CMK (cell line): ENCODE data around the gene EVI5L.

Source experiments
- DNase-seq: peaks from one replicate; pipeline ENCODE4 v3.0.0-alpha.2; 2010; ENCODE audit warnings: low read depth

Gene EVI5L

GRCh38 chr19:7860714-7861618 is 30.9 kb downstream of the EVI5L start:
- no peak for DNase-seq

DNA sequence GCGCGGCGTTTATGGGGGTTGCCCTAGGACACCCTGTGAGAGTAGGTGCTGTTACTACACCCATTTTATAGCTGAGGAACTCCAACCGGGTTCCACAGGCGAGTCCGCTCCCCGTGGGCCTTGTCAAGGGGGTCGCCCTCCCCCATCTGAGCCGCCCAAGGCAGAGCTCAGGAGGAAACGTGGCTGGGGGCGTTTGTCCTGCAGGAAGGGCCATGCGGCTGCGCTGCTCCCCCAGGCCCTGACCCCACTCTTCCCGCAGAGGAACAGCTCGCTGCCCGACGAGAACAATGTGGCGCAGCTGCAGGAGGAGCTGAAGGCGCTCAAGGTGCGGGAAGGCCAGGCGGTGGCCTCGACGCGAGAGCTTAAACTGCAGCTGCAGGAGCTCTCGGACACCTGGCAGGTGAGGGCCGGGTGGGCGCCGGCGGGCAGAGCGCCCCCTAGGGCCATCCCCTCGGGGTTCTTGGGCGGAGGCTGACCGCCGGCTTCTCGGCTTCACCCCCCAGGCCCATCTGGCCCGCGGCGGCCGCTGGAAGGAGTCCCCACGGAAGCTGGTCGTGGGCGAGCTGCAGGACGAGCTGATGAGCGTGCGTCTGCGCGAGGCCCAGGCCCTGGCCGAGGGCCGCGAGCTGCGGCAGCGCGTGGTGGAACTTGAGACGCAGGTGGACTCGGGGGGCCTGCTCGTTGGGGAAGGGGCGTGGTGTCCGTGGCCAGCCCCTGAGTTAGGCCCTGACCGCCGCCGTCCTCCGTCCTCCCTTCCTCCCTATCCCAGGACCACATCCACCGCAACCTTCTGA is 31.8 kb downstream of the EVI5L start:
- DNase-seq, result no peak

DNA sequence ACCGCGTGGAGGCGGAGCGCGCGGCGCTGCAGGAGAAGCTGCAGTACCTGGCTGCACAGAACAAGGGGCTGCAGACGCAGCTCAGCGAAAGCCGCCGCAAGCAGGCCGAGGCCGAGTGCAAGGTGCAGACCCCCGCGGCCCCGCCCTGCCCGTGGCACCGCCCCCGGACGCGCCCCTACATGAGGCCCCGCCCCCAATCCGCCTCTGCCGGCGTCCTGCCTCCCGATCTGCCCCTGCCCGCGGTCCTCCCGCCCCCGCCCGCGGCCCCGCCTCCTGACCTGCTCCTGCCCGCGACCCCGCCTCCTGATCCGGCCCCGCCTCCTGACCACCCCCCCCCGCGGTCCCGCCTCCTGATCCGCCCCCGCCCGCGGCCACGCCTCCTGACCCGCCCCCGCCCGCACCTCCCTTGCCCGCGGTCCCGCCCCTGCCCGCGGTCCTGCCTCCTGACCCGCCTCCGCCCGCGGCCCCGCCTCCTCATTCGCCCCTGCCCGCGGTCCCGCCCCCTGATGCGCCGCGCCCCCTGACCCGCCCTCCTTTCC is 32.5 kb downstream of the EVI5L start:
- peak; percentile 75 for DNase-seq

DNA sequence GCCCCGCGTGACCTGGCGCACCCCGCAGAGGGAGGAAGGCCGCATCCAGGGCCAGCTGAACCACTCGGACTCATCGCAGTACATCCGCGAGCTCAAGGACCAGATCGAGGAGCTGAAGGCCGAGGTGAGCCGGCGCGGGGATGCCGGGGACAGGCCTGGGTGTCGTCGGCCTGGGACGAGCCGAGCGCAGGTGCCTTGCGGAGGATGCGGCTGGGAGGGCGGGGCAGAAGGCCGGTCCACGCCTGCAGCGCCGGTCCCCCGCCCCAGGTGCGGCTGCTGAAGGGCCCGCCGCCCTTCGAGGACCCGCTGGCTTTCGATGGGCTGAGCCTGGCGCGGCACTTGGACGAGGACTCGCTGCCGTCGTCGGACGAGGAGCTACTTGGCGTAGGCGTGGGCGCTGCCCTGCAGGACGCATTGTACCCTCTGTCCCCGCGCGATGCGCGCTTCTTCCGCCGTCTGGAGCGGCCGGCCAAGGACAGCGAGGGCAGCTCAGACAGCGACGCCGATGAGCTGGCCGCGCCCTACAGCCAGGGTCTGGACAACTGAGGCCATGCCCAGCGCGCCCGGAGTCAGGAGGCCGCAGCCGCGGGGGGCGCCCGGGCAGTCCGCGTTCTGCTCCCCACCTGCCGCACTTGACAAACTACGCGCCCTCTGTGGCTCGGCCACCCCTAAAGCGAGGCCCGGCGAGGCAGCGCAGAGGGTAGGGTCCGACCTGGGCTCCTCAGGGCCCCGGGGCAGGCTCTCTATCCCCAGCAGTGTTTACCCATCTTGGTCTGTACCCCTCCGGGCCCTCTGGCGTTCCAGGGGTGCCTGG is 33.3 kb downstream of the EVI5L start:
- no peak for DNase-seq

- DNase-seq, result no peak
These were observed 34.1 kb downstream of the EVI5L start for GRCh38 chr19:7863971-7864689.

GRCh38 chr19:7864690-7865074 is 34.7 kb downstream of the EVI5L start:
- DNase-seq, result no peak

DNA sequence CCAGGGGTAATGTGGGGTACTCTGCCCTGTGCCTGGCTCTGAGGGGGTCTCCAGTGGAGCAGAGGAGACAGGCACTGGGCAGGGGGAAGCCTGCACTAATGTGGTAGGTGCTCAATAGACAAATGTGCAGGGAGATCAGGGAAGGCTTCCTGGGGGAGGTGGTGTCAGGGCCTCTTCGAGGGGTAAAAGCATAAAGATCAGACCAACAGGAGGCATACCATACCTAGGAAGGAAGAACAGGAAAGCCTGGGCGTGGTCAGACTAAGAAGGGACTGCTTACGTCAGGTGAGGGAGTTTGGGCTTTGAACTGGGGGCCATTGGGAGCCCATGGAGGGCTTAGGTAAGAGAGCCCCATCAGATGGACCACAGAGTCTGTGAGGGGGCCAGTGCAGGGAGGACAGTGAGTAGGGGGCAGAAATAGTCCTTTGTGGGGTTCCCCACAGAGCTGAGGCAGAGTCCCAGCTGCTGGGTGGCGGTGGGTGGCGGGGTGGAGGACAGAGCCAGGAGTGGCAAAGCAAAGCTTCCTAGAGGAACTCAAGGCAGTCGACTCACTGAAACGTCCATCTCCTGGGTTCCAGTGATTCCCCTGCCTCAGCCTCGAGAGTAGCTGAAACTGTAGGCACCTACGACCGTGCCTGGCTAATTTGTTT is 35.4 kb downstream of the EVI5L start:
- DNase-seq, result no peak

DNA sequence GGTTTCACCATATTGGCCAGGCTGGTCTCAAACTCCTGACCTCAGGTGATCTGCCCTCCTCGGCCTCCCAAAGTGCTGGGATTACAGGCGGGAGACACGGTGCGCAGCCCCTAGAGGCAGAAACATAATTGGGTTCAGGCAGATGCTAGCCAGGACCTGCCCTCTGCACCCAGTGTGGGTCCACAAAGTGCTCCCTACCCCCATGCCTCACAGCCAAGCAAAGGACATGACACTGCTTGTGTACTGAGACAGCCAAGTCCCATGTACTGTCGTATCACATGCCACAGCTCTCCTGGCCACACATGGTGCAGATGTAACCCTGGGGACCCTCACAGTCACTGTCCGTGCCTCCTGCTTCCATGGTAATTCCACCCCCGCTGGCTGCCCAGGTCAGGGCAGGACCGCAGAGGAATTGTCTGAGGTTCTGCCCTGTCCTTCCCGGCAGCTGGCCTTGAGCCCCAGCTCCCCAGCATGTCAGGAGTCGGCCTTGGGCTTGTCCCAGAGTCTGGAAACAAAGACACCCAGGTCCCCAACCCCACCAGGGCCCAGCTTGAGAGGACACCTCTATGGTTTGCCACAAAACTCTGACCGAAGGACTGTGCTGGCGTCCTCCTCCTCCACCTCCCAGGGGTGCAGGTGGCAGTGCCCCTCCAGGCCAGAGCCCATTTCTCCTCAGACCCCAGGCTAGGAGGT is 36.5 kb downstream of the EVI5L start:
- no peak for DNase-seq

DNA sequence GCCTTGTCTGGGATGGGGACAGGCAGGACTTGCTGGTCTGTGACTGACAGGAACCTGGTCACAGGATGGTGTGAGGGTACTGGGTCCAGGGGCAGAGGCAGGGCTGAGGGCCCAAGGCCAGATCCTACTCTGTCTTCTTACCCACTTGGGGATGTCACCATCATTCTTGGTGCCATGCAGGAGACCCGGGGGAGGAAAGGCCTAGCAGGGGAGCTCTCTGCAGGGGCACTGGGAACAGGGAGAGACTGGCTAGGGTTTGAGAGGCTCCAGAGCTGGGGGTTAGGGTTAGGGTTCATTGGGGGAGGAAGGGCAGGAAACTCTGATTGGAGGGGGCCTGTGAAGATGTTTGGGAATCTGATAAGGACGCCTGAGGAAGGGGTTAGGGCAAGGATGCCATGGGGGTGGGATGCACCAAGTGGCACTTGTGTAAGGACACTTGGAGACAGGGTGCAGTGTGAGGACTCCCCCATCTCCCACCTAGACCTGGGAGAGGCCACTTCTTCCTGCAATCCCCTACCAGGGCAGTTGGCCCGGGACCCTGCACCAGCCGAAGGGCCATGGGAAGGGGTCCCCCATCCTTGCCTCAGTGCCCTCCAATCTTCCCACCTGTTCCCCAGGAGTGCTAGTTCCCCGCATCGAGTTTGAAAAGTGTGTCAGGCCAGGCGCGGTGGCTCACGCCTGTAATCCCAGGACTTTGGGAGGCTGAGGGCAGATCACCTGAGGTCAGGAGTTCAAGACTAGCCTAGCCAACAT is 37.2 kb downstream of the EVI5L start:
- DNase-seq, result no peak

DNA sequence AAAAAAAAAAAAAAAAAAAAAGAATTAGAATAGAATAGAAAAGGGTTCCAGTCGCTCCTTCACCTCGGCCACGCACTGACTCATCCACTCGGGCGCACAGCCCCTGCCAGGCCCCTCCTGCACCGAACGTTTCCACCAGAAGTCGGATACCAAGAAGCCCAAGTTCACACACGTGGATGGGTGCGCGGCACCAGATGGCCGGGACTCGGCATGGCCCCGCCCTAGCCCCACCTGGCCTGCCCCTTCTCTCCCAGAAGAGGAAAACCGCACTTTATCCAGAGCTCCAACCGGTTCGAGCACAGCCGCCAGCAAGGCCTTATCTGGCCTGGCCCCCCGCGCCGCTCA is 38.3 kb downstream of the EVI5L start:
- DNase-seq, result no peak

GRCh38 chr19:7868671-7869452 is 38.8 kb downstream of the EVI5L start:
- peak; percentile 75 for DNase-seq

GRCh38 chr19:7869453-7869909 is 39.5 kb downstream of the EVI5L start:
- no peak for DNase-seq

DNA sequence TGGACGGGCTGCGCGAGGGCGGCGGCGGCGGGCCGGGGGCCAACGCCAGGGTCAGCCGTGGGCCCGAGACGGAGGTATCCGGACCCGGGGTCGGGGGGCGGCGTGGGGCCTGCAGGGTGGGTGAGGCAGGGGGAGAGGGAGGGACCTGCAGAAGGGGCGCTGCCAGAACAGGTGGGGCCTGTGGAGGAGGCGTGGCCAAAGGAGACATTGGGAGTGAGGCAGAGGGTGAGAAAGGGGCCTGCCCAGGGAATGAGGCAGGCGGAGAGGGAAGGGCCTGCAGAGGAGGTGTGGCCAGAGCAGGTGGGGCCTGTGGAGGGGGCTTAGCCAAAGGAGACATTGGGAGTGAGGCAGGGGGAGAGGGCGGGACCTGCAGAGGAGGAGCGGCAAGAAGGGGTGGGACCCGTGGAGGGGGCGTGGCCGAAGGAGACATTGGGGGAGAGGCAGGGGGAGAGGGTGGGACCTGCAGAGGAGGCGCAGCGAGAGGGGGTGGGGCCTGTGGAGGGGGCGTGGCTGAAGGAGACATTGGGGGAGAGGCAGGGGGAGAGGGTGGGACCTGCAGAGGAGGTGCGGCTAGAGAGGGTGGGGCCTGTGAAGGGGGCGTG is 40.0 kb downstream of the EVI5L start:
- peak; percentile 90 for DNase-seq

- DNase-seq, result peak; percentile 97
These were observed 40.8 kb downstream of the EVI5L start for GRCh38 chr19:7870571-7871436.

GRCh38 chr19:7871437-7872305 is 41.7 kb downstream of the EVI5L start:
- peak; percentile 97 for DNase-seq
